HG02642 (cell line): ENCODE measurements around the gene UGT1A5.

Experiments
- ATAC-seq: cut with Tn5 transposase; IDR thresholded peaks from one replicate; pipeline ENCODE4 v1.9.1; 2021; ENCODE audit warnings: mild to moderate bottlenecking; ENCODE audit not compliant: unreplicated experiment, poor library complexity

The UGT1A5 gene

DNA sequence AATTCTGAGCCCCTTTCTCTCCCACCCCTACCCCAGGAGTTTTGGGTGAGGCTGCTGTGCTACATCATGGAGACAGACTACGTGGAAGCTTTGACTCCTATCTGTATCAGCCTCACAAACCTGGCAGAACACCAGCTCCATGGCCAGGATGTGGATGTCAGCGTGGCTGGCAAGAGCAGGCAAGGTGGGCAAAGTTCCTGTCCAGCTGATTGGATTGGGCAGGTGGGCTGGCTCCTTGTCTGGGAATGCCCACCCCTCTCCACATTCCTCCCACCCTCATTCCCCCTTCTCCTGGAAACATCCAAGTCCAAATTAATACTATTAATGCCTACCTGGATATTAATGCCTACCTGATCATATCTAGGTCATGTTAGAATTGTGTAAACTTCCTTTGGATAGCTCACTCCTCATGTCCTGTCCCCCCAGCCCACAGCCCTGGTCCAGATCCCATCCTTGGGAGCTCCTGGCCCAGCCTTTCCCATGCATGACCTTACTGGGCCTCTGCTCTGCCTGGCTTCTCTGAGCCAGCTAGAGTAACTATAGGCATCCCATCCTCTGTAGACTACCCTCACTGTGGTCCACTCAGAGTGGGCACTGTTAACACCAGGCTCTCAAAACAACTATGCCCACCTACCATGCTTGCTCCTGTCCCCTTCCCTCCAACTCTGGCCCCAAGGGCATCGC is 89.6 kb downstream of the UGT1A5 start:
- ATAC-seq, result no peak

DNA sequence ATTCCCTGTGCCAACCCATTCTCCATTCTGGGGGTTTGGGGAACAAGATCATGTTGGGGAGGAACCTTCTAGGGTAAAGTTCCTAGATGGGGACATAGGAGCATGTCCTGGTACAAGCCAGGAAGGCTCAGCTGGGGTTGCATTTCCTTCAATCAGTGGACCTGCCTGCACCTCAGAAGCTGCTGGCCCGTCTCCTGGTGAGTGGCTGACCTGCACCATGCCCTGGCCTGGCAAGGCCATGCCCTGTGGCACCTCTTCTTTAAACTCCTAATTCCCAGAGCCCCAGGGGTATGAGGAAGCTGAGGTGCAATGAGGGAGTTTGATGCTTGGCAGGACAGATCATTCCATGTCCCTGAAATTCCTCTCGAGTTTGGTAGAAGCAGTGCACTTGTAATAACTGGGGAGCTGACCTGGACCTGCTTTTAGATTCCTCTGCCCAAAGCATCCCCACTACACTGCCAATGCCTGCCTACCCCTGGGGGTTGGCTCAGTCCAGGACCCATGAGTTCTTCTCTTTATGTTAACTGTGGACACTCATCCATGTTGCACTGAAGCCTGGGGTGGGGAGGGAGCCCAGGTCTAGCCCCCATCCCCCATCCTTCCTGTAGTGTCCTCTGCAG is 90.7 kb downstream of the UGT1A5 start:
- ATAC-seq, result no peak

GRCh38 chr2:233803994-233804393 is 91.3 kb downstream of the UGT1A5 start:
- ATAC-seq, result no peak

- no peak for ATAC-seq
Observed at GRCh38 chr2:233807215-233807865, 94.6 kb downstream of the UGT1A5 start.

DNA sequence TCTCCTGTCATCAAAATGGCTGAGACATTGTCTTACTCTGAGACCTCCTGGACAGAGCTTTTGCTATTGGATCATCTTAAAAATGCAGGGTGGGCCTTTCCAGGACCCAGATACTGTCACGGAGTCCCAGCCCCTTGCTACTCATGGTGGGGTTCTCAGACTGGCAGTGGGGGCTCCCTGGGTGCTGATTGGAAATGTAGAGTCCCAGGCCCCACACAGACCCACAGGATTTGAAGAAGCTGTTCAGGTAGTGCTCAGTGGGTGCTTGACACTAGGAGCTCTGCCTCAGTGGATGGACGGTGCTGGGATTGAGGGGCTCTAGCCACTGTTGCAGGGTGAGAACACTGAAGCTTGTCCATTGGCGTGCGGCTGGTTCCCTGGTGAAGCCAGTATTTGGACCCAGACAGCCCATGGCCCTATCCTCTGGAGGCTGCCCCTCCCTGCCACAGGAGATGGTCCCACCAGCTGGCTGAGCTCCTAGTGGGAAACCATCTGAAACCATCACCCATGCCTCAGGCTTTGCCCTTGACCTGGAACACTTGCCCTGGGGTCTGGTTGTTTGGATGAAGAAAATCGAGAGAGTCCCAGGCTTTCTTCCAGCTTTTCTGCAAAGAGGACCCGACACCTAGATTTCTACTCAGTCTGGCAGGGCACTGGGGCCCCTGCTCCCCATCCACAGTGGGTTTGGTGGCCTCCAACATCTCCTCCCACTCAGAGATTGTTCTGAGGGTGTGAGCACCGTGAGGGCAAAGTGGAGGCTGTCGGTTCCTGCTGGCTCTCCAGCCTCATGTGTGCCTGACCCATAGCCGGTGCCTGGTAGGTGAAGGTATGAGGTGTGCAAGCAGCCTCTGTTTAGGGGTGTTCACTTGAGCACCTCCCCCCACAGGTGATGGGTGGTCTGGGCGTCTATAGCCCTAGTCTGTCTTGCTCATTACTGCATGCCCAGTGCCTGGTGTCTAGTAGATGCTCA is 95.5 kb downstream of the UGT1A5 start:
- no peak for ATAC-seq

DNA sequence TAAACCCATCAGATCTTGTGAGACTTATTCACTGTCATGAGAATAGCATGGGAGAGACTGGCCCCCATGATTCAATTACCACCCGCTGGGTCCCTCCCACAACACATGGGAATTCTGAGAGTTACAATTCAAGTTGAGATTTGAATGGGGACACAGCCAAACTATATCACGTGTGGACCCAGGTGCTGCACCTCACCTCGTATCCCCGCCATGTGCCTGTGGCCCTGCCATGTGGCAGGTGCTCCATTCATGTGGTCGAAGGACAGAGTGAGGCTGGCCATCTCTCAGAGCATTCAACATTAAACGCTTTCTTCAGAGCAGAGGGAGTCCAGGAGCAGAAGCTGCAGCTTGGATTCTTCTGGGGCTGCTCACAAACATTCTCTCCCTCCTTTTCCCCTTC is 97.7 kb downstream of the UGT1A5 start:
- ATAC-seq, result no peak

DNA sequence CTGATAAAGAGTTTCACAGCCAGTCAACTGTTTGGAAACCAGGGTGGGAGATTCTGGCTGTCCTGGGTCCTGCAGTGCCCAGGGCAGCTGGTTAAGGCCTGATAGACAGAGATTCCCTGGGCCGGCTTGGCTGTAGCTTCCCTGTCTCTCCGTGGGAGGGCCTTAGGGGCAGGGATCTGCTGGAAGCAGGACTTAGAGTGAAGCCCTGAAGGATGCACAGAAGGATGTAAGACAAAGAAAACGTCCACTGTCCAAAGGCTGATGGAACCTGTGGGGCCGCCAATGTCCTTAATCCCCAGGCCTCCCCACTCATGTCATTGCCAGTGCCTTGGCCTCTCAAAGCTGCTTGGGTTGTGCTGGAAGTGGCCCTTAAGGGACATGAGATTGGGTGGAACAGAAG is 98.4 kb downstream of the UGT1A5 start:
- no peak for ATAC-seq

DNA sequence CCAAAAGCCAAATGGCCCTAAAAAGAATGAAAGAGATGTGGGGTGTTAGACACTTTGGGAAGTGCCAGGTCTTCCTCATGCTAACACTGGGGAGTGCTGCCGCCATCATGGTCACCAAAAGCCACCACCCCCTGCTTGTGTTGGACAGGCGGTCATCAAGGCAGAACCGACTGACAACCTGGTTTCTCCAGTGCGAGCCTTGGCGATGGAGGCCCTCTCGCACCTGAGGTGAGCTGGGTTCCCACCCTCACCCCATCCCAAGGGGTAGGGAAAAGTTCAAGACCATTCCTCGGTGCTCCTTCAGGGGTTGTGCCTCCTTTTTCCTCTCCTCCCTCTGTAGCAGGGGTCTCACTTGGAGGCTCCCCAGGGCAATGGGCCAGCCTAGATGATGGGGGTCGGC is 99.0 kb downstream of the UGT1A5 start:
- no peak for ATAC-seq

DNA sequence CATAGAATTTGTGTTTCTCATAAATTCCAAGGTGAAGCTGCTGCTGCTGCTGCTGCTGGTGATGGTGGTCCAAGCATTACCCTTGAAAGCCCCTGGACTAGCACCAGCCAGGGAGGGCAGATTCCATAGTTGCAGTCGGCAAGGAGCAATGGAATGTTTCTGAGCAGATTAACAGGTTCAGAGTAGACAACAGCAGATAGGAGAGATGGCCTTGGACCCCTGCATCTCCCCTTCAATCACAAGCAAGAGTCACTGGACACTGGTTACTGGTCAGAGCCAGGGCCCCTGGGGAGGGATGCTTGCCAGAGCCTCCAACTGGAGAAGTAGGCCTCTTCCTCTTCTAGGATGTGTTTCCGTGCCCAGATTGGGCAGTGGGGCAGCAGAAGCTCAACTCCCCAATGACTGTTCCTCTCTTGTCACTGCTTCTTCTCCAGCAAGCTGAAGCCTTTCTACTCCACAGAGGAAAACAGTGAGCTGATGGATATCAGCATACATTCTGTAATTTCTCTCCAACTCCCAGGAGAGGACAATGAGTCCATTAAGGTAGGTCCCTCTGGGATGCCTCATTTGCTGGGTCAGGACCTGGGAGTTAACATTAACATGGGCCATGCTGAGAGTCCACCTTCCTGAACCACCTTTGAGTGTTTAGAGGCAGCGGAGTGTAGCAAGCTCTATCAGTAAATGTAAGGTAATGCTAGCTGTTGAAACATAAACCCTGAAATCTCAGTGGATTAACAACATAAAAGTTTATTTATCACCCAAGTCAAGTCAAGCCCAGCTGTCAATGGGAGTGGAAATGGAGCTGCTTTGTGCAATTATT is 100.7 kb downstream of the UGT1A5 start:
- no peak for ATAC-seq

GRCh38 chr2:233814056-233814835 is 101.5 kb downstream of the UGT1A5 start:
- no peak for ATAC-seq

GRCh38 chr2:233815861-233816260 is 103.2 kb downstream of the UGT1A5 start:
- no peak for ATAC-seq

- ATAC-seq, result no peak
Observed at GRCh38 chr2:233816334-233816733, 103.6 kb downstream of the UGT1A5 start.

DNA sequence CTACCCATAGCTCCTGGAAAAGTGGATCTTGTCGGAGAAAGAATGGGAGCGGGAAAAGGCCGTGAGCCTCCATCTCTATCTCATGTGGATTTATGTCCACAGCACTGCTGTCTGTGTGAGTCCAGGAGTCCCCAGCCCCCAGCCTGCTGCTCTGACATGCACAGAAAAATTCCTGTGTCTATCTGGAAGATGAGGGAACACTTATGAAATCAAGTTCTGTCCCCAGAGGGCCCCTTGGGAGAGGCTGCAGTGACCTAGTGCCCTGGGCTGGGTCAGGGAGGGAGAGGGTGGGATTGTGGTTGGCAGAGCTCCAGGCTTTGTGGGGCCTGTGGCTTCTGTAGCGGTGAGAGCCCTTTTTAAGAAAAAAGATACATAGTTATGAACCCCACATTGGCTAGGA is 104.1 kb downstream of the UGT1A5 start:
- no peak for ATAC-seq

- ATAC-seq, result no peak
Observed at GRCh38 chr2:233817361-233817911, 104.7 kb downstream of the UGT1A5 start.

- ATAC-seq, result no peak
Observed at GRCh38 chr2:233817995-233818638, 105.4 kb downstream of the UGT1A5 start.

DNA sequence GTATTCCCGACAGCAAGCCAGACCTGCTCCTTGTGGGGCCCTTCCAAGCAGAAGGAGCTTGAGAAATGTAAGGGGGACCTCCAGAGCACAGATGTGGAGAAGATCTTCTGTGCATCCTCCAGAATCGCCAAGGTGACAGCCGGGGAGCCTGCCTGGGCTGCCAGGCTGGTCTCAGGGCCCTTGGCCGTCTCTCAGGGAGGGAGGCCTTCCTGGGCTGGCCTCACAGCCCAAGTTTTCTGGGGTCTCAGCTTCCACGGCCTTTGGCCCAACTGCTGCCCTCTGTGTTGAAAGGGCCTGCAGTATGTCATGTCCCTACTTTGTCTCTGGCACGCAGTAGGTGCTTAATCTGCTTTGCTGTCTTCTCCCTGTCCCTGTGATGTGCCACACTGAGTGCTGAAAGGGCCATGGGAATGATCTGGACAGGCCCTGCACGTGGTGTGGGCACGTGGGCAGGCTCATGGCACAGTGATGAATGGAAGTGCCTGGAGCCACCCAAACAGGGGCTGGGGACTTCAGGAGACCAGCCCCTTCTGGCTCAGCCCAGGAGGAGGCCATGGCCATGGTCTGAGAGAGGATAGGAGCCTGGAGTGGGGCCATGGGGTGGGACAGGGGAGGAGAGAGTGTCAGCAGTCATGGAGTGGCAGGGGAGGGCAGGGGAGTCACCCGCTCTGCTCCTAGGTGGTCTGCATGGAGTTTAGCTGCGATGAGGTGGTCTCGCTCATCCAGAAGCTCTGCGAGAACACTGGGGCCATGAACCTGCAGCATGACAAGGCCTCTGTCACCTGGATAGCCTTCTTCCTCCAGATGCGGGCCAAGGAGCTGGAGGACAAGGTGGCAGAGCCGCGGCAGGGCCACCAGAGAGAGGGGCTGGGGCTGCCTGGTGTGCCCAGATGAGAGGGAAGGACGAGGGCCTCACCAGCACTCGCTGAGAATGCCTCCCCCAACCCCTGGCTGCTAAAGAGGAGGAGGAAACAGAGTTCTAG is 106.2 kb downstream of the UGT1A5 start:
- ATAC-seq, result no peak
